SHP77 treated with DMSO at 0.1 percent for 48 hours (cell line): ENCODE results near the gene SLC30A1.

Experiments used
- DNase-seq: peaks from one replicate; lab custom pipeline; 2025; lab: John Stamatoyannopoulos, UW

SLC30A1 gene

GRCh38 chr1:211607754-211608473, 29.0 kb upstream of the SLC30A1 start:
- no peak for DNase-seq

- no peak for DNase-seq
Observed at GRCh38 chr1:211606914-211607753, 28.2 kb upstream of the SLC30A1 start.

- DNase-seq = no peak
Observed at GRCh38 chr1:211606332-211606913, 27.5 kb upstream of the SLC30A1 start.

- DNase-seq = no peak
Observed at GRCh38 chr1:211605603-211606331, 26.8 kb upstream of the SLC30A1 start.

- no peak for DNase-seq
Observed at GRCh38 chr1:211605034-211605433, 26.1 kb upstream of the SLC30A1 start.

- DNase-seq = no peak
Observed at GRCh38 chr1:211604548-211604947, 25.6 kb upstream of the SLC30A1 start.

- no peak for DNase-seq
Observed at GRCh38 chr1:211603713-211604112, 24.8 kb upstream of the SLC30A1 start.

GRCh38 chr1:211603191-211603701, 24.3 kb upstream of the SLC30A1 start:
- no peak for DNase-seq

- DNase-seq = no peak
Observed at GRCh38 chr1:211601982-211602670, 23.2 kb upstream of the SLC30A1 start.

- DNase-seq = no peak
Observed at GRCh38 chr1:211601159-211601558, 22.2 kb upstream of the SLC30A1 start.

GRCh38 chr1:211599250-211599649, 20.3 kb upstream of the SLC30A1 start:
- no peak for DNase-seq

- no peak for DNase-seq
Observed at GRCh38 chr1:211598514-211598913, 19.6 kb upstream of the SLC30A1 start.

GRCh38 chr1:211596418-211597181, 17.6 kb upstream of the SLC30A1 start:
- DNase-seq = no peak

GRCh38 chr1:211595419-211595818, 16.5 kb upstream of the SLC30A1 start:
- DNase-seq = no peak

- DNase-seq = no peak
Observed at GRCh38 chr1:211591980-211592493, 13.1 kb upstream of the SLC30A1 start.

GRCh38 chr1:211589782-211590721, 11.1 kb upstream of the SLC30A1 start:
- no peak for DNase-seq

GRCh38 chr1:211588711-211589110, 9.8 kb upstream of the SLC30A1 start:
- no peak for DNase-seq

GRCh38 chr1:211587123-211587522, 8.2 kb upstream of the SLC30A1 start:
- no peak for DNase-seq

- DNase-seq = no peak
Observed at GRCh38 chr1:211586538-211586937, 7.6 kb upstream of the SLC30A1 start.
